ENCODE measurements around the gene TP53RK.

TP53RK gene

GRCh38 chr20:46644160-46644559, 45.1 kb downstream of the TP53RK start:
- Histone ChIP-seq H3K36me3 (ENCODE audit: insufficient read depth, low read length) (no peaks in the 10 kb centered on the region), H2AFZ (ENCODE audit: low read length) (no peak overlapping the region), H3K4me2 (ENCODE audit: low read depth, low read length, poor library complexity, severe bottlenecking) (no peak overlapping the region), H3K4me1 (ENCODE audit: insufficient read depth, low read length, poor library complexity, severe bottlenecking) (peaks cover 3% of the 10 kb centered on the region), H3K9me3 (ENCODE audit: insufficient read depth, low read depth, low read length) (no peaks in the 10 kb centered on the region), H3F3A (ENCODE audit: low read depth) (no peaks in the 10 kb centered on the region), H3K27me3 (ENCODE audit: insufficient read depth, low read length, poor library complexity, severe bottlenecking) (no peaks in the 10 kb centered on the region), H3K79me2 (ENCODE audit: insufficient read depth, low read length) (no peaks in the 10 kb centered on the region), H3K4me3 (ENCODE audit: low read length, poor library complexity, severe bottlenecking) (no peak overlapping the region), H4K20me1 (ENCODE audit: insufficient read depth, low read length, poor library complexity, severe bottlenecking) (no peaks in the 10 kb centered on the region), H3K9ac (ENCODE audit: low read depth, low read length, poor library complexity, severe bottlenecking) (no peak overlapping the region), H3K9me2 (replicated peaks; ENCODE audit: low read depth, low read length) (no peaks in the 10 kb centered on the region)
- TF ChIP-seq, protein P1, sequence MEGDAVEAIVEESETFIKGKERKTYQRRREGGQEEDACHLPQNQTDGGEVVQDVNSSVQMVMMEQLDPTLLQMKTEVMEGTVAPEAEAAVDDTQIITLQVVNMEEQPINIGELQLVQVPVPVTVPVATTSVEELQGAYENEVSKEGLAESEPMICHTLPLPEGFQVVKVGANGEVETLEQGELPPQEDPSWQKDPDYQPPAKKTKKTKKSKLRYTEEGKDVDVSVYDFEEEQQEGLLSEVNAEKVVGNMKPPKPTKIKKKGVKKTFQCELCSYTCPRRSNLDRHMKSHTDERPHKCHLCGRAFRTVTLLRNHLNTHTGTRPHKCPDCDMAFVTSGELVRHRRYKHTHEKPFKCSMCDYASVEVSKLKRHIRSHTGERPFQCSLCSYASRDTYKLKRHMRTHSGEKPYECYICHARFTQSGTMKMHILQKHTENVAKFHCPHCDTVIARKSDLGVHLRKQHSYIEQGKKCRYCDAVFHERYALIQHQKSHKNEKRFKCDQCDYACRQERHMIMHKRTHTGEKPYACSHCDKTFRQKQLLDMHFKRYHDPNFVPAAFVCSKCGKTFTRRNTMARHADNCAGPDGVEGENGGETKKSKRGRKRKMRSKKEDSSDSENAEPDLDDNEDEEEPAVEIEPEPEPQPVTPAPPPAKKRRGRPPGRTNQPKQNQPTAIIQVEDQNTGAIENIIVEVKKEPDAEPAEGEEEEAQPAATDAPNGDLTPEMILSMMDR (conservative IDR thresholded peaks at IDR 0.05; ENCODE audit: low read length) = no peak
- TF ChIP-seq EZH2phosphoT487 (IDR thresholded peaks at IDR 0.05; ENCODE audit: borderline replicate concordance) = no peak

- no peaks in the 10 kb centered on the region for H3K9me2 ChIP-seq (replicated peaks; ENCODE audit: low read depth, low read length)
- H3K9ac ChIP-seq (ENCODE audit: low read depth, low read length, poor library complexity, severe bottlenecking) = no peak overlapping the region
- H3K4me1 ChIP-seq (ENCODE audit: insufficient read depth, low read length, poor library complexity, severe bottlenecking) = peaks cover 3% of the 10 kb centered on the region
- H3K4me3 ChIP-seq (ENCODE audit: low read length, poor library complexity, severe bottlenecking) = no peak overlapping the region
- H3K4me2 ChIP-seq (ENCODE audit: low read depth, low read length, poor library complexity, severe bottlenecking) = no peak overlapping the region
- H4K20me1 ChIP-seq (ENCODE audit: insufficient read depth, low read length, poor library complexity, severe bottlenecking) = no peaks in the 10 kb centered on the region
- no peaks in the 10 kb centered on the region for H3K79me2 ChIP-seq (ENCODE audit: insufficient read depth, low read length)
- no peak for TF ChIP-seq EZH2phosphoT487 (IDR thresholded peaks at IDR 0.05; ENCODE audit: borderline replicate concordance)
- TF ChIP-seq, protein P1 (conservative IDR thresholded peaks at IDR 0.05; ENCODE audit: low read length) = no peak
- H3F3A ChIP-seq (ENCODE audit: low read depth) = no peaks in the 10 kb centered on the region
- H3K36me3 ChIP-seq (ENCODE audit: insufficient read depth, low read length) = no peaks in the 10 kb centered on the region
- H3K9me3 ChIP-seq (ENCODE audit: insufficient read depth, low read depth, low read length) = no peaks in the 10 kb centered on the region
- no peak overlapping the region for H2AFZ ChIP-seq (ENCODE audit: low read length)
- H3K27me3 ChIP-seq (ENCODE audit: insufficient read depth, low read length, poor library complexity, severe bottlenecking) = no peaks in the 10 kb centered on the region
Observed at GRCh38 chr20:46642969-46643343, 46.3 kb downstream of the TP53RK start.

DNA sequence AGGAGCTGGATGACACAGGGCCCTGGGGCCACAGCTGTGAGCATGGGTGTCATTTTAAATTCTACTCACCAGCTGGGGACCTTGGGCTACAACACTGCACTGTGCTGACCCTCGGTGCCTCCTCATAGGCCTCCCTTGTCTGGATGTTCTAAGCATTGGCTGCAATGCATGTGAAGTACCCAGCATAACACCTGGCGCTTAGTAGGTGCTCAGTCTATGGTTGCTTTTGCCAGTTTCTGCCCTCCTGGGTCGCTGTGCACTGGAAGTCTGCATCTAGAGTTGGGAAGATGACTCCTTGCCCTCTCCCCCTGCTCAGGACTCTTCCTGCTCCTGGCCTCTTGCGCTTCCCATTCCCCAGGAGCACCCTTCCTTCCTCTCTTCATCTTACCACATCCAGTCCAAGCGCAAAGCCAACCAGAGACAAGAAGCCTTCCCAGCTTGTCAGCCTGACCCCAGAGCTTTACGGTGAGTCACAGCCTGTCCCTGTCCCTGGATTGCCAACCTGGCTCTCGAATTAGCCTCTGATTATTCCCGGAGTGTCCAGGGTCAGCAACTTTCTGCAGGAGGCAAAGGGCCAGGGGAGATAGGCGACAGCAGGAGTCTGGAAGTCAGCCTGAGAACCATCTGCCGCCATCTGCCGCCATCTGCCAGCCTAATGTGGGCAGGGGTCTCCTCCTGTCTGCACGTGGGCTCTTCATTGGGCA, 46.8 kb downstream of the TP53RK start:
- Histone ChIP-seq H3K9me3 (ENCODE audit: insufficient read depth, low read depth, low read length) (no peaks in the 10 kb centered on the region), H3K4me2 (ENCODE audit: low read depth, low read length, poor library complexity, severe bottlenecking) (no peak overlapping the region), H3K79me2 (ENCODE audit: insufficient read depth, low read length) (no peaks in the 10 kb centered on the region), H2AFZ (ENCODE audit: low read length) (no peak overlapping the region), H3K9me2 (replicated peaks; ENCODE audit: low read depth, low read length) (no peaks in the 10 kb centered on the region), H3K9ac (ENCODE audit: low read depth, low read length, poor library complexity, severe bottlenecking) (no peak overlapping the region), H4K20me1 (ENCODE audit: insufficient read depth, low read length, poor library complexity, severe bottlenecking) (no peaks in the 10 kb centered on the region), H3K4me3 (ENCODE audit: low read length, poor library complexity, severe bottlenecking) (no peak overlapping the region), H3K36me3 (ENCODE audit: insufficient read depth, low read length) (no peaks in the 10 kb centered on the region), H3F3A (ENCODE audit: low read depth) (no peaks in the 10 kb centered on the region), H3K27me3 (ENCODE audit: insufficient read depth, low read length, poor library complexity, severe bottlenecking) (no peaks in the 10 kb centered on the region), H3K4me1 (ENCODE audit: insufficient read depth, low read length, poor library complexity, severe bottlenecking) (peaks cover 3% of the 10 kb centered on the region)
- TF ChIP-seq, protein P1 (conservative IDR thresholded peaks at IDR 0.05; ENCODE audit: low read length) = no peak
- TF ChIP-seq EZH2phosphoT487 (IDR thresholded peaks at IDR 0.05; ENCODE audit: borderline replicate concordance) = no peak
